ENCODE data around the gene TAF1A.

DNA sequence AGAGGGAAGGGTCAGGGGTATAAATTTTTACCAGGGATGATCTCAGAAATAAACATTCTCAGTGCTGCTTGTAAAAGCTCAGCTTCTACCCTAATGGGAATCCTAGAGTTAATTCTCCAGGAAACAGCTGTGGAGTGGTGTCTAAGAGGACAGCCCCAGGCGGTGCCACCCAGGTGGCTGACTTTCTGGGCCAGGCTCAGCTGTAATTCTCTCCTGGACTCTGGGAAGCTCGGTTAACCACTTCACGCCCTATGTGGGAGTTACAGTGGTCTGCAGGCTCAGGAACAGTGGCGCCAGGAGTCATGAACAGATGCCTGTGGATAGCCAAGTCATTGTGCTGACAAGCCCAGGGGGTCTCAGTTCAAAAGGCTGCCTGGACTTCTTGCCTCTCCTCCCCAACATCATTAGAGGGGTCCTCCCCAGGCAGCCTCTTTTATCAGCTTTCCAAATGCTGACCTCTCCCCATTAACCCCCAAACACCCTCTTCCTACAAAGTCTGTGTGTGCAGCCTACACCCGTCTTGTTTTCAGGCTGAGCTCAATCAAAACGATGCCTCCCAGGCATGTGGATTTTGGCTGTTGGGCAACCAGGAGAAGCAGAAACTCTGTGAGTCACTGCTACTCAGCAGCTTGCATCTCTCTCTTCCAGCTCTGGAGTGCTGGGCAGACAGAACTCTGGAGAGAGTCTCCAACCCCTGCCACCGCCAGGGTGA lies 43.0 kb downstream of the TAF1A start:
- TF ChIP-seq, protein P1, sequence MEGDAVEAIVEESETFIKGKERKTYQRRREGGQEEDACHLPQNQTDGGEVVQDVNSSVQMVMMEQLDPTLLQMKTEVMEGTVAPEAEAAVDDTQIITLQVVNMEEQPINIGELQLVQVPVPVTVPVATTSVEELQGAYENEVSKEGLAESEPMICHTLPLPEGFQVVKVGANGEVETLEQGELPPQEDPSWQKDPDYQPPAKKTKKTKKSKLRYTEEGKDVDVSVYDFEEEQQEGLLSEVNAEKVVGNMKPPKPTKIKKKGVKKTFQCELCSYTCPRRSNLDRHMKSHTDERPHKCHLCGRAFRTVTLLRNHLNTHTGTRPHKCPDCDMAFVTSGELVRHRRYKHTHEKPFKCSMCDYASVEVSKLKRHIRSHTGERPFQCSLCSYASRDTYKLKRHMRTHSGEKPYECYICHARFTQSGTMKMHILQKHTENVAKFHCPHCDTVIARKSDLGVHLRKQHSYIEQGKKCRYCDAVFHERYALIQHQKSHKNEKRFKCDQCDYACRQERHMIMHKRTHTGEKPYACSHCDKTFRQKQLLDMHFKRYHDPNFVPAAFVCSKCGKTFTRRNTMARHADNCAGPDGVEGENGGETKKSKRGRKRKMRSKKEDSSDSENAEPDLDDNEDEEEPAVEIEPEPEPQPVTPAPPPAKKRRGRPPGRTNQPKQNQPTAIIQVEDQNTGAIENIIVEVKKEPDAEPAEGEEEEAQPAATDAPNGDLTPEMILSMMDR (IDR thresholded peaks at IDR 0.05), result no peak
- no peak for TF ChIP-seq POLR2A (IDR thresholded peaks at IDR 0.05)
